Fibroblast of skin of back (primary cell): ENCODE measurements around the gene PAK5.
A peak's percentile ranks its signal among the peaks of the same experiment; 100 is the strongest.

Experiments
- DNase-seq: peaks from one replicate; pipeline ENCODE4 v3.0.0-alpha.2; 2013

PAK5 gene

DNA sequence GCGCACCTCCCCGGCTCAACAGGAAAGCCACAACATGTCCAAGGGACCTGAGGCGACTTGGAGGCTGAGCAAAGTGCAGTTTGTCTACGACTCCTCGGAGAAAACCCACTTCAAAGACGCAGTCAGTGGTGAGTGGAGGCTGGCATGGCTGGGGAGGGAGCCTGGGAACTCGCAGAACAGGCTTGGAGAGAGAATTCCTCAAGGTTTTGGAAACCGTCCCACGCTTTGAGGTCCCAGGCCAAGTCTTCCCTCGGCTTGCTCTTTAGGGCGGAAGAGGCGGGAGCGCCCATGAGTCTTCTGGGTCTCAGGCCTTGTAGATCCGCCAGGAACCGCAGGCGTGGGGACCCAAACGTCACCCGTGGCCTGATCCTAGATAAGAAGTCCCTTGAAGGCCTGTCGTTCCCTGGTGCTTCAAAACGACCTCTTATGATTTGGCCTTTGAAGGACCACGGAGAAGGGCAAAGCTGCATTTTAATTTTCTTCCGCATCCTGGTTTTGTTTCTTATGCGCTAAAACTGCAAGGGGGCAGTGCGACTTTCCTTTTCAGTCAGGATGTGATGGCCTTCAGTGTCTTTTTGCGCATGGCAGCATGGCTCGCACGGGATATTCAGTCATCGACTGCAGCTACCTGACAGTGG, 322.5 kb downstream of the PAK5 start:
- DNase-seq = peak; percentile 36

DNA sequence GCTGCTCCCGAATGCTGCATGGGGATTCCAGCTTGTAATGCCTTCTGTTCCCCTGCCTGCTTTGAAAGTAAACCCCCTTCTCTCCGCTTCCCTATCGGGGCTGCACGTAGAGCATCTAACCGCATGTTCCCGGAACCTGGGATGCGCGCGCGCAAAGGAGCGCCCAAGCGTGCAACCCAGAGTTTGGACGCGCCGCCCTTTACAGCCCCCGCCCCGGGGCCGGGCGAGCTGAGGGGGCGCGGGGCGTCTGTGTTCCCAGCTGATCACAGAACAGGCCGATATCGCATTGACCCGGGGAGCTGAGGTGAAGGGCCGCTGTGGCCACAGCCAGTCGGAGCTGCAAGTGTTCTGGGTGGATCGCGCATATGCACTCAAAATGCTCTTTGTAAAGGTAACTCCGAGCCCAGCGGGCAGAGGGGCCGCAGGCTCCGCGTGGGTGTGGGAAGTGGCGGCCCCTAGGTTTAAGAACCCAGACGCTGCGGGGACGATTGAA, 323.1 kb downstream of the PAK5 start:
- no peak for DNase-seq

DNA sequence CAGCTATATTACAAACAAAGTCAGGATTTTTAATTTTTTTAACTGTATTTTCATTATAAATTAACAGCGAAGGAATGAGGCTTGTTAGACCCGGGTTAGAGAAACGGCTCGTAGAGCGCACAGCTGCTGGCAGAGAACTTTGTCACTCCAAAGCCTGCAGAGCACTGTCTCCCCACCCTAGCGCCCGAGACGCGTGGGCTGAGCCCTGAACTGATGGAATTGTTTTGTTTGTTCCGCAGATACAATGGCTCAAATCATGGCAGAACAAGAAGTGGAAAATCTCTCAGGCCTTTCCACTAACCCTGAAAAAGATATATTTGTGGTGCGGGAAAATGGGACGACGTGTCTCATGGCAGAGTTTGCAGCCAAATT, 323.7 kb downstream of the PAK5 start:
- no peak for DNase-seq

DNA sequence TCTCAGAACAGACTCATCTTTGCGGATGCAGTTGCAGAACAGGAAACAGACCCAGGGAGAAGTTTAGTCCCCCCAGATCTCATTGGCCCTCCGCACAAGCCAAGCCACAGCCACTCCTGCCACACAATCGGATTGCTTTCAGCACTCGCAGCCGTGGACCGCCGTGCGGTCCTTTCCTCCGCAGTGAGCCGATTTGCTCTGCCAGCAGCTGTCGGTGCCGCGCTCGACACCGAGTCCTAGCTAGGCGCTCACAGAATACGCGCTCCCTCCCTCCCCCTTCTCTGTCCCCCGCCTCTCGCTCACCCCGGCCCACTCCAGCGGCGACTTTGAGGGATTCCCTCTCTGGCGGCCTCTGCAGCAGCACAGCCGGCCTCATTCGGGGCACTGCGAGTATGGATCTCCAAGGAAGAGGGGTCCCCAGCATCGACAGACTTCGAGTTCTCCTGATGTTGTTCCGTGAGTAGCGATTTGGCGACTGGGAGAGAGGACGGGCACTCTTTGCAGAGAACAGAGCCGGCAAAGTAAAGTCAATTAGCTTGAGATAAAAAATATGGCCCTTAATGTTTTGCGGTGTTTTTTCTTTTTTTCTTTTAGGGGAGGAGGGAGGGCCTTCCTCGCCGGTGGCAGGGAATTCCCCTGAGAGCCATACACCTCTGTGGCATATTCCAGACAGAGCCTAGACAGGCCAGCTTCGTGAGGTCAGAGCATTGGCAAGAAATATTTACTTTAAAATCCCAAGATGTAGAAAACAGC, 324.2 kb downstream of the PAK5 start, which contains the start of gene LAMP5:
Gene LAMP5 (plus strand): TSS at position 130 of the 753 bp plus-strand sequence. CDS start 263 bp downstream, at position 393.
- peak; percentile 41 for DNase-seq

DNA sequence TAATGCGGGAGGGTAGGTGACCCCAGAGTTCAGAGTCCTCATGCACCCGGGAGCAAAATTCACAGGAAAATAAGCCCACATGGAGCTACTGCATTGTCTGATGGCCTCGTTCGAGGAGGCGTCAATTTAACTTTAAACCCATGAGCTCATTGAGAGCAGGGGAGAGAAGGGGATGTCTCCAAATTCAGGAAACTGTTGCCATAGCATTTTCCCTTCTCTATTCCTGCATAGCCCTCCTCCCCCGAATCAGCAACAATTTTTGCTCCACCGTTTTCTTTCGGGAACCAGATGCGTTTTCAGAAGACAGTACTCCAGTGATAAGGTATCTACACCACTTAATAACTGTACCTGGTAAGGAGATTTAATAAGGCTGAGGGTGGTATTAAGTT, 324.8 kb downstream of the PAK5 start:
- DNase-seq = no peak

DNA sequence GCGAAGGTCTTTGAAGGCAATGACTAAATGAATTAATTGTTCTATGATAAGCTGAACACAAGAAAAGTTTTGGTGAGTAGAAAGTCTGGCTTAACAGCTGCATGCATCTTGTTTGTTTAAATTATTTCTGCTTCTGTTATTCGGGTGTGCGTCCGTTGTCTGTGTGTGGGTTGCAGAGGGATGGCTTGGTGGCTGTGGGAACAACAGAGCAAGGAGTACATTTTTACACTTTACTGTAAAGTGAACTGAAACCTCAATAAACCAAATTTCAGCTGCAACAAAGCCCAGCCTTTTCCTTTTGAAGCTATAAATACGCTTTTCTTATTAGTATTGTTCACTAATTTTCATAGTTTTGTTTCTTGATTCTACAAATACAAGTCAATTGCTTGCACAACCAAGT, 328.0 kb downstream of the PAK5 start:
- DNase-seq = no peak

DNA sequence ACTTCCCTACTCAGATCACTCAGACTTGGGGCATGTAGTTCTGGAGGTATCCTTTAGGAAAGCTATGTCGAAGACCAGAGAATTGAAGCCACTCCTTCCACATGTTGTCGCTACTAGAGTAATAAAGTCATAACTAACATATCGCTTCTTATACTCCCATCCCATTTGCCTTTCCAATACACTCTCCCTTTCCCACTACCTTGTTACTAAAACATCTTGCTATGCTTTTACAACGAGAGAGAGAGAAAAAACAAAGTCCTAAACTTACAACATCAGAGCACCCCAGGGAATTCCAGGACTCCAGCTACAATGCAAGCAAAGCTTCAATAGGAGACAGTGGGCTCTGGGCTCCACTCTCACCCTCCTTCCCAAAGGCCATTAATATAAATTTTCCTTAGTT, 329.6 kb downstream of the PAK5 start:
- DNase-seq = no peak

DNA sequence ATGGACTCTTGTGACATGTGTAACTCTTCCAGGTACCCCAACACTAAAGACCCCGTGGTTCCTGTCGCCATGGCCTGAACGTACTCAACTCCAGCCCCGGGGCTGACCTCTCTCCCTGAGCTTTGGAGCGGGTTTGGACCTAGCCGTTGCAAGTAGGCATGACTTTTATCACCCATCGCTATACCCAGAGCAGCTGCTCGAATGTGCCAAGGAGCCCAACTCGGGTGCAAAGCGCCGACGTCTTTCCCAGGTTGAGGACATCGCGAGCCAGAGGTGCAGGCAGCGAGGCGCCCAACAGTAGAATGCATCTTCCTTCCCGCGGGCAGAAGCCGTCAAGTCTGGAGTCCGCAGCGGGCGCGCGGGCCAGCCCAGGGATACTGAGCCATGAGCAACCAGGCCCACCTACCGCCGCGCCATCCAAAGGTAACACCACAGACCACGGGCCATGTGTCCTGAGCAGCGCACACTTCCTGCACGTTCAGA, 330.1 kb downstream of the PAK5 start:
- no peak for DNase-seq

DNA sequence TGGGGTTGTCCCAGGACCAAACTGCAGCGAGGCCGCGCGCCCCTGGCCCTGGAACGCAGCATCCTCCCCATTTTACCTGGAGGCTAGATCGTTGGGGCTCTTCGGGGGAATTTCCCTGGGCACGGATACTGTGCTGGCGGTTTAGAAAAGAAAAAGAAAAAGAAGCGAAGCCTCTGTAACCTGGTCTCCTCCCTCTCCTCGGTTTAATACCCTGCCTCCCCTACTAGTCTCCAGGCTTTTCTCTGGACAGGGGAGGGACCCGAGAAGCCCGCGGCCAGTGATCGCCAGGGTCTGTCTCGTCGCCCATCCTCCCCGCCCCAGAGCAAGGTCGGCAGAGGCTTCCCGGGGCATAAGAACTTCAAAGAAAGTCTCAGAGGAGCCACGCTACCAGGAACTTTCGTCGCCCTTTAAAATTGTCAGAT, 330.6 kb downstream of the PAK5 start:
- no peak for DNase-seq

DNA sequence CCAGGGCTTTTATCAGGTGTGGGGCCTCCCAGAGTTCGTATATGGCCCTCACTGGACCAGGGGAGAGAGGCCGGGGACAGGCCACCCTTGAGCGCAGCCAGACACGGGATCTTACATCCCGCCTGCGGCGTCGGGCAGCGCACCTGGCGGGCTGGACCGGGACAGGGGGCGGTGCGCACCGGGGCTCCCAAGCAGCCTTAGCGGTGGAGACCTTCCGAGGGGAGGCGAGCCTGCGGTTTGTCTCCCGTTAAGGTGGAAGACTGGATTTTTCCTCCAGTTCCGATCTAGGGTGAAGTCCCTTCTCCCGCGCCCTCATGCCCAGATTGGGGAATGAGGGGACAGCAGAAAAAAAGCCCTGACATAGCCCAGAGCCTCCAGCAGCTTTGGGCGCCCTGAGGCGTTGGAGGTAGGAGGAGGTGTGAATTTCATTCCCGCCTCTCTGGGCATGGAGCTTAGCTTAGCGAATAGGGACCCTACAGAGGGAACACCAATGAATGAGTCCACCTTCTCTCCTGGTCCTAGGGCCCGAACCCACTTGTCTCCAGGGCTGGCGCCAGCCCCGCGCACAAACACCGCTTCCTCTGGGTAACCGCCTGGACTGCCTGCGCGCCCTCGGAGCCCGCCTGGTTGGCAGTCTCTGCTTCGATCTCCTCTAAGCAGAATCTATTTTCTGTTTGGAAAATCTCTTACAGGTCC, 331.2 kb downstream of the PAK5 start:
- DNase-seq = no peak

DNA sequence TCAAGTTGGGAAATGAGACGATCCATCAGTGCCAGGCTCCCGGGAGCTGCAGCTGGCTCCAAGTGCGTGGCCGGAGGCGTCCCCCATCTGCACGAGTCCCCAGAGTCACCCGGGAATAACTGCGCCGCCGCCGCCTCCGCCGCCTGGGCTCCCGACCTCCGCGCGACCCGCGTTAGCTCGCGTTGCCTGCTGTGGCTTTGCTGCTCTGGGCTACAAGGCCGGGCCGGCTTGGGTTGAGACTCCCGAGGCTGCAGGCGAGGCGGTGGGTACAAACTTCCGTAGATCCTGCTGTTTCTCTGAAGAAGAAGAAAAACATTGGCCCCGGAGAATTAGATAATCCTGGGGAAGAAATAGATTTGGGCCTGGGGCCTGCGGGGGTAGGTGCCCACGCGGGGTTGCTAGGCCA, 331.9 kb downstream of the PAK5 start:
- no peak for DNase-seq

DNA sequence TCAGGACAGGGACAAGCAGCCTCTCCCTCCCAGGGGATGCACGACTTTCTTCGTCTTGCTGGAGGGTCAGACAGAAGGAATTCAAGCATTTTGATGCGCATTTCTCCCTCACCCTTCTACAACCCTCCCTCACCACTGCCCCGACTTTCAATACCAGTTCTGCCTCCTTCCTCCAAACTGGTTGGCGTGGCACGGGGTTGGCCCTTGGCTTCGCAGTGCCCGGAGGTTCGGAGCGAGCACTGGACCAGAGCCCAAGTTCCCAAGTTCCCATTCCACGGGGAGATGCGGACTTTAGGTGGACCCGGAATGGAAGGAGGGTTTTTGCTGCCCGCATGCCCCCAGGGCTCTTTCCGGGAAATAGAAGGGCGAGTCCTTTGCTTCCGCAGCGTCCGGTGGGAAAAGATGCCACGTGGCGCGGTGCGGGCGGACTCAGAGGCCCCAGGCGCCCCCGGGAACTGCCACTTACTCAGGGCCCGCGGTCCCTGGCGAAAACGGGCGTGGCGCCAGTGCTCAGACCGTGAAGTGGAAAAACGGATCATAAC, 332.5 kb downstream of the PAK5 start:
- DNase-seq = no peak

DNA sequence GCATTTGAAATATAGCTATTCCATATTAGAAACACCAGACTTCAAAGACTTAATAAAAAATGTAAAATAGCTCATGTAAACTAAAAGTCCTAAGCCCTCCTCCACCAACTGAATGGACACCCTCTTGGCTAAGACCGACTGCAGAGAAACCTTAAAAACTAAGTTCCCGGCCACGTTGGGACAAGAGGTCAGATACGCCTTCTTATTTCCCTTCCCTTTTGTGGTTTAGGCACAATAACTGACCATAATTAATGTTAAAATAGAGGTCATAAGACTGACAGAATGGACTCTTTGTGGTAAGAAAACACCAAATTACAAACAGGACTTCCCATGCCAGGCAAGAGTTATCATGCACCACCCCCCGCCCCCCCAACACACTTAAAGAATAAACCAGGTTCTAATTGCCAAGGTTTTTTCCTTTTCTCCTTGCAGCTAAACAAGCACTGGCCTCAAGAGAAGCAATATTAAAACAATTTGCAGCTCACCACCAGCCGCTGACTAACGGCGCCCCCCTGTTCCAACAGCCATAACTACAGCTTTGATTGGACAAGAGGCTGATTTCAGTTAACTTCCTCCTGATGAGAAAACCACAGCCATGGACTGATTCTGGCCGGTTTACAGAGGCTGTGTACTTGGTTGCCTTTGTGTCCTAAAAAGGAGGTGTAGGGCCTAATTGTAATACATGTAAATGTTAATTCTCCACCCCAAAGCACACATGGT, 335.2 kb downstream of the PAK5 start:
- peak; percentile 60 for DNase-seq

DNA sequence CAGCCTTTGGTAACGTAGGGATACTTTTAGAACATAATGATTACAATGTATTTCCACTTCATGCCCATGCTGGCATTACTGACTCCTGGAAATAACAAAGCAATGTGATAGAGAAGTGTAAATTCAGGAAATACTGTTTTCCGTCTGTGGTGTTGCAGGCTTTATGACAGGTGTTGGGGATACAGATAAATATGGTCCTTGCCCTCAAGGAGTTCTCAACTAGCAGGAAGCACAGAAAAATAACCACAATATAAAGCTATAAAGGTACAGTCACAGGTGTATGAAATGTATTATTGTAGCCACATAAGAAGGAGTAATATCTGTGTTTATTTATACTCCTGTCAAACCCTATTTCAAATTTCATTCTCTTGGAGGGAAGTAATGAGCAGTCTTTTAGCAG, 337.4 kb downstream of the PAK5 start:
- DNase-seq = no peak

DNA sequence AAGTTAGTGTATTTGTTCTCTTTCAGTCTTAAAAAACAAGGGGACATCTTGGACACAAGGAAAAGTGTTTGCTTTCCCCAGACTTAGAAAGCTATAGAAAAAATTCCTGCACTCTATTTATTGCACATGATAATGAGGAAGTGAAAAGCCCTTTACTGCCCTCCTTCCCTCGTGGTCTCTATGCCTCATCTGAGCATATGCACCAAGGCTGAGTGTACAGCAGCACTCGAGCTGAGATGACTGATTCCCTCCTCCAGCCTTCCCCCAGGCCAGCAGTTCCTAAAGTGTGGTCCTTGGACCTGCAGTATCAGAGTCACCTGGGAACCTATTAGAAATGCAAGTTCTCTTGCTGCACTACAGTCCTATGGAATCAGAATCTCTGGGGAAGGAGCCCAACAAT, 338.8 kb downstream of the PAK5 start:
- DNase-seq = no peak

DNA sequence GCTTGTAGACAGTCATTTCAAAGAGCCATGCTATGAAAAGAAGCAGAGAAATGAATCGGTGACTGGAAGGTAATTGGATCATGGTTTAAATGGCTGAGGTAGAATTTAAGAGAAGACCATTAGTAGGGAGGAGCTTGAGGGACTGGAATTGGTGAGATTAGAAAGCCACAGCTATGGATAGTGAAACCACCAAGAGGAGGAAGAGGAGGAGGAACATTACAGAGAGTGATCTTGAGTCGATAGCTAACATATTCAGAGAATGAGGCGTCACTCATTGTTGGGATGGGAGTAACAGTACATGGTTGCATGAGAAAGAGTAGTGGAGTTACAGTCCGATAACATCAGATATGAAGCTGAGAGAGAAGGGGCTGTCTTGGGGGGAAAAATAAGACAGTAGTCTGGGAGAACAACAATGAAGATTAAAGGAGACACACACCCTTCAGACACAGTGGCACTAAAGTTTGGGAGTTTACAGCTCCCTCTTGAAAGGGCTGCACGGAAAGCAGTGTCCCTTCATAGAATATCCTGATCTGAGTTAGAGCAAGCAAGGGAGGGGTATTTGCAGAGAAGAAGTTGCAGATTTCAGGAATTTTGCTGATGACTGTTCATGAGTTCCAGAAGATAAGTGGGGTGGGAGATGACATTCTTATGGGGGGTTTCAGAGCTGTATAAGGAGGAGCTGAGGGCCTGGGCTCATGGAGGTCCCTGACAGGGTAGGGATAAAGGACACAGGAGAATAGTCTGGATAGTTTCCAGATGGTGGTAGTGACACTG, 339.6 kb downstream of the PAK5 start:
- peak; percentile 9 for DNase-seq

DNA sequence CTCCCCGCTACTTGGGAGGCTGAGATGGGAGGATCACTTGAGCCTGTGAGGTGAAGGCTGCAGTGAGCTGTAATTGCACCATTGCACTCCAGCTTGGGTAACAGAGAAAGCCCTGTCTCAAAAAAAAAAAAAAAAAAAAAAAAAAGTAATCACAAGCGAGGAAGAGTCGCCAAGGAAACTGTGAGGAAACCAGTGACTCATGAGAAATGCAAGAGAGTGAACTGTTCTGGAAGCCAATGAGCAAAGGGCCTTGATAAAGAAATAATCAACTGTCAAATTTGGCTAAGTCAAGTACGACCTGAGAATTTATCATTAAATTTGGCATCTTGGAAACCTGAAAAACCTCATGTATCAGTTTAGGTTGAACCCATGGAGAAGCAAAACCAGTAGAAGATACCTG, 340.6 kb downstream of the PAK5 start:
- DNase-seq = peak; percentile 54

DNA sequence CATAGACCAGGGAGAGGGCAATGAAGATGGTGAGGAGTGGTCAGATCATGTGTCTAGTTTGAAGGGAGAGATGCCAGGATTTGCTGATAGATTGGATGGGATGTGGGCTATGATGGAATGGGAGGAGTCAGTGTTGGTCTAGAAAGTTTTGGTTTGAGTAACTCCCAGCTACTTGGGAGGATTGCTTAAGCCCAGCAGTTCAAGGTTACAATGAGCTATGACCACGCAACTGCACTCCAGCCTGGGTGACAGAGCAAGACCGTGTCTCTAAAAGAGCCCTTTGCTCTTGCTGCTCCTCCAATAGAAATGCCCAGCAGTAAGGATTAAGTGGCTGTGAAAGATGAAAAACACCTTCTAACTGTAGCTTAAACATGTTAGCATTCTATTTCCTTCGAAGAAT, 342.7 kb downstream of the PAK5 start:
- no peak for DNase-seq

DNA sequence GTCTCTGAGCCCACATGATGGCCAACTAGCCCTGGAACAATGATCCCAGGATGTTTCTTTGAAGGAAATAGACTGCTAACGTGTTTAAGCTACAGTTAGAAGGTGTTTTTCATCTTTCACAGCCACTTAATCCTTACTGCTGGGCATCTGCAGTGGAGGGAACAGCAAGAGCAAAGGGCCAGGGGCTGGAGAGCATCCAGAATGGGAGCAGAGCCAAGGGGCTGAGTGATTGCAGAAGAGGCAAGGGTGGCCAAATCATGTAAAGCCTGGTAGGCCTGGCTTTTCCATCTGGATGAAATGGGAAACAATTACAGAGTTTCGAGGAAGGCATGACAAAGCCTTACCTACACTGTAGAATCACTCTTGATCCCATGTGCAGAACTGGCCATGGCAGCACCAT, 343.2 kb downstream of the PAK5 start:
- no peak for DNase-seq

DNA sequence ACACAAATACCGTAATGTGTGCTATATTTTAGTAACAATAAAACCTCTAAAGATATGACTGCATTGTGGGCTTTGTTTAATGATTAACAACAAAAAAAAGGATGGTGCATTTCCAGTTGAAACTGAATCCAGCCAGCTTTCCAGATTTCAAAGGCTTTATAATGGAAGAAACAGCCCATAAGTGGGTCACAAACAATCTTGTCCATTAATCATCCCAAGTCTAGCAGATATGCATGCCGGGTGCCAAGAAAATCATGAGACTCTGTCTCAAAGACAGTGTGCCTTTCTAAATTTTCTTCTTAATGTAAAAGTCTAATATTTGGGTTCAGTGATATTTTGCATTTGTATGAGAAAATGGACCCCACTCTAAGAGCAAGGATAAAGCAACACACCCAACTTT, 345.1 kb downstream of the PAK5 start:
- no peak for DNase-seq

DNA sequence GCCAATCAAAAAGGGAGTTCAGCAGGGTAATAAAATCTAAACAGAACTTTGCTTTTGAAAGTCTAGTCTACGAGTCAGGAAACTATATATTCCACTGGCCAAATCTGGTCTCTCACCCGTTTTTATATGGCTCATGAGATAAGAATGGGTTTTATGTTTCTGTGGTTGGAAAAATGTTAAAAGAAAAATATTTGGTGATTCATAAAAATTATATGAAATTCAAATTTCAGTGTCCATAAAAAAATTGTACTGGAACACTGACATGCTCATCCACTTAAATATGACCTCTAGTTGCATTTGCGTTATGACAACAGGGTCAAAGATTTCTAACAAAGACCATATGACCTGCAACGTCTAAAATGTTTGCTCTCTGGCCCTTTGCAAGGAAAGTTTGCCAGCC, 346.8 kb downstream of the PAK5 start:
- DNase-seq = peak; percentile 82

DNA sequence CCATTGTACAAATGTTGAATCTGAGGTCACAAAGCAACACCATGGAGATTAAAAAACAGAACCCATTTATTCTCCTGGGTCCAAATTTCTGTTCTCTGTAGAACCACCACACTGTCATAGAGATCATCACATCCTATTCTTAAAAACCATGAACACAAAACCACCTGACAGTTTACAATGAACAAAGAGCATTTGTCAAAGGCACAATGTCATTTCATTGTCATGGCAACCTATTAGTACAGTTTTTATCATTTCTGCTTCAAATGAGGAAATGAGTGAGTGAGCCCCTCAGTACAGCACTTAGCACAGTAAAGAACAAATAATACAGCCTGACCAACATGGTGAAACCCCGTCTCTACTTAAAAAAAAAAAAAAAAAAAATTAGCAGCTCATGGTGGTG, 347.6 kb downstream of the PAK5 start:
- no peak for DNase-seq
